ENCODE measurements around the gene REPS1.

Gene REPS1

GRCh38 chr6:139003751-139004150 lies 15.7 kb upstream of the REPS1 start:
- H3K27ac ChIP-seq (ENCODE audit: extremely low read depth, low read depth, low read length) = no peak overlapping the region
- no peaks in the 10 kb centered on the region for H3K4me1 ChIP-seq (ENCODE audit: control insufficient read depth, insufficient read depth, low read length)
- TF ChIP-seq OVOL3 (tag by site-specific recombination; IDR thresholded peaks at IDR 0.05) (no peak), ZNF624 (tag by site-specific recombination; IDR thresholded peaks at IDR 0.05) (no peak), TSHZ1 (tag by site-specific recombination; IDR thresholded peaks at IDR 0.05; ENCODE audit: borderline replicate concordance) (no peak), ZNF214 (tag by site-specific recombination; IDR thresholded peaks at IDR 0.05; ENCODE audit: borderline replicate concordance) (no peak), ZNF140 (tag by site-specific recombination; IDR thresholded peaks at IDR 0.05) (no peak), ZNF658 (tag by site-specific recombination; IDR thresholded peaks at IDR 0.05) (no peak), ZNF600 (tag by site-specific recombination; IDR thresholded peaks at IDR 0.05) (no peak), ZNF707 (tag by site-specific recombination; IDR thresholded peaks at IDR 0.05) (no peak), ZSCAN5A (tag by site-specific recombination; IDR thresholded peaks at IDR 0.05) (no peak)
- H3K36me3 ChIP-seq (ENCODE audit: control insufficient read depth in 2 of 2, insufficient read depth in 1 of 2, low read length in 2 of 2) = no peaks in the 10 kb centered on the region
- ChIA-PET CTCF (interaction anchor here (1.3 kb wide), 1 partner anchor 15 kb away, joined by 6 read pairs; the partner anchor contains the start of gene REPS1), POLR2A (no interaction called here)
- no peaks in the 10 kb centered on the region for H3K9me3 ChIP-seq (ENCODE audit: control insufficient read depth, insufficient read depth, low read depth, low read length)
- H3K4me3 ChIP-seq (ENCODE audit: low read depth, low read length) = no peak overlapping the region

GRCh38 chr6:138999949-139000725 lies 12.1 kb upstream of the REPS1 start:
- H3K4me1 ChIP-seq (ENCODE audit: control insufficient read depth, insufficient read depth, low read length) = no peaks in the 10 kb centered on the region
- POLR2A ChIA-PET = no interaction called here
- no peak overlapping the region for H3K27ac ChIP-seq (ENCODE audit: extremely low read depth, low read depth, low read length)
- no peaks in the 10 kb centered on the region for H3K36me3 ChIP-seq (ENCODE audit: control insufficient read depth in 2 of 2, insufficient read depth in 1 of 2, low read length in 2 of 2)
- CTCF ChIA-PET = interaction anchor here (0.9 to 1.2 kb wide), 2 partner anchors 9 to 15 kb away, joined by 3 to 5 read pairs; no protein-coding TSS in a partner anchor
- H3K4me3 ChIP-seq (ENCODE audit: low read depth, low read length) = no peak overlapping the region
- no peak for TF ChIP-seq RBAK (tag by site-specific recombination; IDR thresholded peaks at IDR 0.05)
- TF ChIP-seq BCL6B (tag by site-specific recombination; IDR thresholded peaks at IDR 0.05) = no peak
- no peak for TF ChIP-seq TCF7L2 (IDR thresholded peaks at IDR 0.05; ENCODE audit: borderline replicate concordance, low read depth, low read length)
- no peaks in the 10 kb centered on the region for H3K9me3 ChIP-seq (ENCODE audit: control insufficient read depth, insufficient read depth, low read depth, low read length)

GRCh38 chr6:138997136-138997535 lies 9.1 kb upstream of the REPS1 start:
- Histone ChIP-seq H3K4me3 (ENCODE audit: low read depth, low read length) (no peak overlapping the region), H3K9me3 (ENCODE audit: control insufficient read depth, insufficient read depth, low read depth, low read length) (no peaks in the 10 kb centered on the region), H3K36me3 (ENCODE audit: control insufficient read depth in 2 of 2, insufficient read depth in 1 of 2, low read length in 2 of 2) (no peaks in the 10 kb centered on the region), H3K27ac (ENCODE audit: extremely low read depth, low read depth, low read length) (no peak overlapping the region), H3K4me1 (ENCODE audit: control insufficient read depth, insufficient read depth, low read length) (no peaks in the 10 kb centered on the region)
- ChIA-PET CTCF (no interaction called here), POLR2A (no interaction called here)
- TF ChIP-seq SP7 (tag by site-specific recombination; IDR thresholded peaks at IDR 0.05) (no peak), ZNF37A (tag by site-specific recombination; IDR thresholded peaks at IDR 0.05) (no peak), KLF16 (tag by site-specific recombination; IDR thresholded peaks at IDR 0.05) (no peak), ZNF350 (tag by site-specific recombination; IDR thresholded peaks at IDR 0.05) (no peak), ZNF791 (tag by site-specific recombination; IDR thresholded peaks at IDR 0.05) (no peak), ZNF521 (tag by site-specific recombination; IDR thresholded peaks at IDR 0.05) (no peak), ZSCAN5A (tag by site-specific recombination; IDR thresholded peaks at IDR 0.05) (no peak), TCF7L2 (IDR thresholded peaks at IDR 0.05; ENCODE audit: borderline replicate concordance, low read depth, low read length) (no peak), BCL6B (tag by site-specific recombination; IDR thresholded peaks at IDR 0.05) (no peak), ZFHX2 (tag by site-specific recombination; conservative IDR thresholded peaks at IDR 0.05) (no peak), ZBTB17 (tag by site-specific recombination; IDR thresholded peaks at IDR 0.05) (no peak), ZNF423 (tag by site-specific recombination; IDR thresholded peaks at IDR 0.05) (no peak), ZFP3 (tag by site-specific recombination; IDR thresholded peaks at IDR 0.05; ENCODE audit: low read depth) (no peak), ZNF416 (tag by site-specific recombination; IDR thresholded peaks at IDR 0.05) (no peak)

Measured in HEK293 (cell line).